H1 (cell line): ENCODE results near the gene ZBED4. TPM values are rescaled to one million over a fixed set of nuclear protein-coding genes. Genes with fewer than 3 reads are reported as not detected.

Experiments
- CTCF ChIA-PET: fragments of 300-600 bp; sonication (Branson Sonifier 250); formaldehyde crosslinking; loops from one replicate; lab custom pipeline; 2021; ENCODE audit not compliant: partially characterized antibody; lab: Charles Lee
- POLR2A ChIA-PET: fragments of 300-600 bp; sonication (Branson Sonifier 250); formaldehyde crosslinking; loops from one replicate; lab custom pipeline; 2021; ENCODE audit warnings: inconsistent platforms; ENCODE audit not compliant: partially characterized antibody; lab: Charles Lee
- DNase-seq, 2 experiments: peaks; one replicate each; pipeline versions ENCODE4 v3.0.0 to v3.0.0-alpha.2; 2010 to 2022; ENCODE audit warnings: low spot score in 2 of 2, low read depth in 1 of 2, mixed read lengths in 1 of 2
- FAIRE-seq: peaks from 2 replicates; lab custom pipeline; 2011; peaks lifted over from hg19 to GRCh38; lab: Jason Lieb, UNC
- H2AFZ ChIP-seq: 2 replicates; pipeline ENCODE4 v1.8.1; 2012; ENCODE audit warnings: low read length, inconsistent platforms
- H2AK5ac ChIP-seq: 2 replicates; pipeline ENCODE4 v1.6.1; 2013; ENCODE audit warnings: low read depth, low read length
- H2BK120ac ChIP-seq: replicated peaks from 2 replicates; pipeline ENCODE3; 2013; ENCODE audit warnings: low read depth, low read length, inconsistent platforms
- H2BK12ac ChIP-seq: 2 replicates; pipeline ENCODE4 v1.6.1; 2013; ENCODE audit warnings: low read depth, low read length
- H2BK15ac ChIP-seq: 2 replicates; pipeline ENCODE4 v1.6.1; 2013; ENCODE audit warnings: low read length
- H2BK20ac ChIP-seq: 2 replicates; pipeline ENCODE4 v1.6.1; 2013; ENCODE audit warnings: low read length
- H2BK5ac ChIP-seq: 2 replicates; pipeline ENCODE4 v1.6.1; 2013; ENCODE audit warnings: low read depth, low read length
- H3K14ac ChIP-seq: 2 replicates; pipeline ENCODE4 v1.6.1; 2013; ENCODE audit warnings: inconsistent platforms; ENCODE audit not compliant: insufficient read length
- H3K18ac ChIP-seq: 2 replicates; pipeline ENCODE4 v1.6.1; 2013; ENCODE audit warnings: low read length; ENCODE audit errors: extremely low read depth
- H3K23ac ChIP-seq: 2 replicates; pipeline ENCODE4 v1.6.1; 2013; ENCODE audit warnings: inconsistent platforms; ENCODE audit not compliant: insufficient read length
- H3K23me2 ChIP-seq: 2 replicates; pipeline ENCODE4 v1.6.1; 2013; ENCODE audit warnings: low read depth, low read length
- H3K27ac ChIP-seq: 2 replicates; pipeline ENCODE4 v1.6.1; 2011; ENCODE audit warnings: low read depth, low read length, inconsistent platforms
- H3K27me3 ChIP-seq, 4 experiments: replicated peaks in 1 of 4; 1 replicate in 1 of 4; 2 replicates in 3 of 4; pipeline versions ENCODE4 v1.6.1 to v1.8.1; 2011 to 2013; ENCODE audit warnings: low read length in 3 of 4, mild to moderate bottlenecking in 3 of 4, inconsistent platforms in 2 of 4, mixed read lengths in 2 of 4, moderate library complexity in 1 of 4; ENCODE audit not compliant: control insufficient read depth in 3 of 4, insufficient read depth in 3 of 4; ENCODE audit errors: extremely low read depth in 1 of 4
- H3K36me3 ChIP-seq, 4 experiments: 2 replicates each; pipeline versions ENCODE4 v1.6.1 to v1.8.1; 2011 to 2013; ENCODE audit warnings: mild to moderate bottlenecking in 4 of 4, low read length in 3 of 4, moderate library complexity in 2 of 4, control low read depth in 1 of 4, inconsistent platforms in 1 of 4; ENCODE audit not compliant: insufficient read depth in 4 of 4, control insufficient read depth in 2 of 4
- H3K4ac ChIP-seq: replicated peaks from 2 replicates; pipeline ENCODE3; 2013; ENCODE audit warnings: low read length, low read depth, mixed read lengths, inconsistent platforms; ENCODE audit not compliant: insufficient read length
- H3K4me1 ChIP-seq, 4 experiments: replicated peaks in 1 of 4; 1 replicate in 1 of 4; 2 replicates in 3 of 4; pipeline versions ENCODE4 v1.6.1 to v1.8.1; 2011 to 2013; ENCODE audit warnings: low read length in 3 of 4, inconsistent platforms in 2 of 4, mixed read lengths in 1 of 4; ENCODE audit not compliant: insufficient read depth in 4 of 4, control insufficient read depth in 3 of 4
- H3K4me2 ChIP-seq, 2 experiments: 2 replicates each; pipeline versions ENCODE4 v1.6.1 to v1.8.1; 2011 to 2013; ENCODE audit warnings: low read depth in 2 of 2, low read length in 2 of 2, control low read depth in 1 of 2, inconsistent platforms in 1 of 2, mild to moderate bottlenecking in 1 of 2; ENCODE audit not compliant: insufficient read depth in 1 of 2
- H3K4me3 ChIP-seq, 4 experiments: fragments of 200-600, 300-600 bp in 1 of 4; sonication (generic), shearing (Covaris generic), sonication (Bioruptor Twin) in 1 of 4; 2 replicates each; pipeline versions ENCODE4 v1.5.1 to v1.8.1; 2011 to 2016; ENCODE audit warnings: low read length in 4 of 4, low read depth in 3 of 4, control low read depth in 2 of 4, inconsistent platforms in 2 of 4, mild to moderate bottlenecking in 2 of 4, mixed read lengths in 1 of 4, moderate library complexity in 1 of 4; ENCODE audit not compliant: insufficient read depth in 2 of 4; ENCODE audit errors: extremely low read depth in 1 of 4
- H3K56ac ChIP-seq: replicated peaks from 2 replicates; pipeline ENCODE3; 2013; ENCODE audit warnings: low read depth, mild to moderate bottlenecking, mixed read lengths, low read length, inconsistent platforms; ENCODE audit not compliant: insufficient read length
- H3K79me1 ChIP-seq: 2 replicates; pipeline ENCODE4 v1.6.1; 2013; ENCODE audit warnings: low read depth, low read length, control low read depth
- H3K79me2 ChIP-seq, 2 experiments: 2 replicates each; pipeline versions ENCODE4 v1.6.1 to v1.8.1; 2012 to 2013; ENCODE audit warnings: low read length in 2 of 2, mild to moderate bottlenecking in 2 of 2, inconsistent platforms in 1 of 2; ENCODE audit not compliant: insufficient read depth in 2 of 2, control insufficient read depth in 1 of 2
- H3K9ac ChIP-seq, 4 experiments: replicated peaks in 1 of 4; 1 replicate in 1 of 4; 2 replicates in 3 of 4; pipeline versions ENCODE4 v1.6.1 to v1.8.1; 2011 to 2013; ENCODE audit warnings: low read depth in 3 of 4, low read length in 3 of 4, control low read depth in 2 of 4, mild to moderate bottlenecking in 2 of 4, moderate library complexity in 2 of 4, inconsistent platforms in 1 of 4; ENCODE audit errors: extremely low read depth in 1 of 4
- H3K9me3 ChIP-seq, 2 experiments: 2 replicates each; pipeline versions ENCODE4 v1.6.1 to v1.8.1; 2012 to 2013; ENCODE audit warnings: mild to moderate bottlenecking in 2 of 2, moderate library complexity in 2 of 2, control low read depth in 1 of 2, inconsistent platforms in 1 of 2, low read depth in 1 of 2, low read length in 1 of 2, mixed read lengths in 1 of 2; ENCODE audit not compliant: insufficient read depth in 2 of 2
- H4K20me1 ChIP-seq, 2 experiments: replicated peaks in 1 of 2; 2 replicates each; pipeline versions ENCODE3 to v1.8.1; 2011 to 2013; ENCODE audit warnings: inconsistent platforms in 2 of 2, low read length in 2 of 2, mild to moderate bottlenecking in 1 of 2; ENCODE audit not compliant: insufficient read depth in 2 of 2, control insufficient read depth in 1 of 2
- H4K5ac ChIP-seq: 2 replicates; pipeline ENCODE4 v1.6.1; 2013; ENCODE audit warnings: low read length, low read depth, mixed read lengths, inconsistent platforms; ENCODE audit not compliant: insufficient read length
- H4K8ac ChIP-seq: 2 replicates; pipeline ENCODE4 v1.8.0; 2013; ENCODE audit warnings: mild to moderate bottlenecking, moderate library complexity, low read length, inconsistent platforms; ENCODE audit not compliant: insufficient read depth; ENCODE audit errors: extremely low read depth
- H4K91ac ChIP-seq: replicated peaks from 2 replicates; pipeline ENCODE3; 2013; ENCODE audit warnings: low read length, mixed read lengths, inconsistent platforms; ENCODE audit not compliant: insufficient read length
- BCL11A ChIP-seq, 2 experiments: IDR thresholded peaks; one replicate each; pipeline ENCODE4 v1.6.1; 2011; ENCODE audit warnings: low read depth in 2 of 2, low read length in 2 of 2, mild to moderate bottlenecking in 2 of 2
- CBX5 ChIP-seq: fragments of 300-800, 300-1000 bp; sonication (generic); IDR thresholded peaks from 2 replicates; pipeline ENCODE4 v1.7.1; 2016; ENCODE audit warnings: antibody characterized with exemption, low read length, low read depth
- CREB1 ChIP-seq: IDR thresholded peaks from 2 replicates; pipeline ENCODE4 v1.6.1; 2012; ENCODE audit warnings: inconsistent platforms
- GABPA ChIP-seq: IDR thresholded peaks from 2 replicates; pipeline ENCODE4 v1.6.1; 2011; ENCODE audit warnings: mild to moderate bottlenecking, low read length, moderate library complexity, borderline replicate concordance; ENCODE audit not compliant: insufficient read depth
- GTF2F1 ChIP-seq: IDR thresholded peaks from 2 replicates; pipeline ENCODE4 v1.6.1; 2012; ENCODE audit warnings: low read depth, low read length, improper control_type of control experiment, borderline replicate concordance
- HDAC6 ChIP-seq: IDR thresholded peaks from one replicate; pipeline ENCODE4 v1.7.1; 2012; ENCODE audit warnings: low read depth, mild to moderate bottlenecking, inconsistent platforms, low read length, moderate library complexity
- JUND ChIP-seq: IDR thresholded peaks from 2 replicates; pipeline ENCODE4 v1.6.1; 2011; ENCODE audit warnings: mild to moderate bottlenecking, improper control_type of control experiment, low read length
- KDM5A ChIP-seq: fragments of 200-600 bp; IDR thresholded peaks from 2 replicates; pipeline ENCODE4 v1.7.1; 2012; ENCODE audit warnings: mild to moderate bottlenecking, low read length, inconsistent platforms, mixed read lengths
- MAX ChIP-seq: IDR thresholded peaks from 2 replicates; pipeline ENCODE4 v1.6.1; 2012; ENCODE audit warnings: inconsistent platforms
- RAD21 ChIP-seq, 2 experiments: IDR thresholded peaks in 1 of 2; conservative IDR thresholded peaks in 1 of 2; 2 replicates each; pipeline ENCODE4 v1.6.1; 2011; ENCODE audit warnings: low read depth in 2 of 2, low read length in 2 of 2, improper control_type of control experiment in 1 of 2, inconsistent platforms in 1 of 2, mild to moderate bottlenecking in 1 of 2, moderate library complexity in 1 of 2
- SP1 ChIP-seq: IDR thresholded peaks from 2 replicates; pipeline ENCODE4 v1.6.1; 2011; ENCODE audit warnings: low read depth, low read length
- TBP ChIP-seq: IDR thresholded peaks from 2 replicates; pipeline ENCODE4 v1.6.1; 2011; ENCODE audit warnings: low read depth, low read length, improper control_type of control experiment
- TCF12 ChIP-seq: IDR thresholded peaks from 2 replicates; pipeline ENCODE4 v1.6.1; 2011; ENCODE audit warnings: low read depth, mild to moderate bottlenecking, low read length
- WGBS, 2 experiments: shearing (Covaris generic) in 1 of 2; methylation state at CpG; one replicate each; pipeline versions ENCODE4 v1.1.6 to v1.1.7; 2013 to 2015; ENCODE audit warnings: low lambda C conversion rate in 2 of 2, mixed read lengths in 2 of 2, inconsistent platforms in 1 of 2, low coverage in 1 of 2, missing lambda C conversion rate in 1 of 2; ENCODE audit not compliant: insufficient replicate concordance in 2 of 2, insufficient coverage in 1 of 2, insufficient read length in 1 of 2; ENCODE audit errors: extremely low coverage in 1 of 2, missing lambda C conversion rate in 1 of 2; 5-methylcytosine and 5-hydroxymethylcytosine counted together
- polyA plus RNA-seq, 7 experiments: library from polyadenylated mRNA; depleted of rRNA in 3 of 7; stranded (reverse) in 5 of 7; unstranded in 2 of 7; fragments of >200 nt in 5 of 7; fragments of 200-250 nt in 2 of 7; gene quantifications; 1 replicate in 5 of 7; 2 replicates in 1 of 7; 4 replicates in 1 of 7; pipeline versions ENCODE4 v1.2.1 to v1.2.3, GENCODE V29; 2011 to 2013; ENCODE audit warnings: missing spikeins in 2 of 7, mixed read lengths in 2 of 7
- total RNA-seq: library from RNA; stranded (reverse); fragmentation: NEBNext Ultra II Directional; extraction: Animal tissue kit (Norgen Biotek cat#: 25700); gene quantifications from 2 replicates; pipeline ENCODE4 v1.2.1, GENCODE V29; 2021

Gene ZBED4
- total and polyA plus RNA-seq, 2 of the 8 experiments (the other 6 are each of a cell fraction or from before 2014, with no cell fraction given): 11.0 to 28.3 TPM

- Histone ChIP-seq H3K4me3 (no peak overlapping the region), H2BK15ac (no peak overlapping the region), H3K4me1 (no peaks in the 10 kb centered on the region; a peak in 1 of 7 replicates), H3K27ac (no peak overlapping the region; the same call in 1 of the 2 replicates), H3K4ac (no peak overlapping the region), H3K9me3 (no peaks in the 10 kb centered on the region), H2BK5ac (no peak overlapping the region), H2AFZ (no peak overlapping the region), H2BK12ac (no peak overlapping the region), H4K20me1 (peaks cover 26 to 36% of the 10 kb centered on the region in 2 experiments), H2AK5ac (no peak overlapping the region), H2BK120ac (no peak overlapping the region), H4K8ac (no peak overlapping the region), H3K4me2 (no peak overlapping the region), H3K36me3 (peaks cover 0 to 14% (median 3%) of the 10 kb centered on the region in 4 experiments; a peak in 4 of 8 replicates), H3K79me2 (peaks cover 20 to 95% of the 10 kb centered on the region in 2 experiments), H4K5ac (no peak overlapping the region), H3K14ac (no peak overlapping the region), H3K23me2 (no peaks in the 10 kb centered on the region), H2BK20ac (no peak overlapping the region), H4K91ac (no peak overlapping the region), H3K18ac (no peak overlapping the region), H3K79me1 (peaks cover 16% of the 10 kb centered on the region), H3K23ac (no peak overlapping the region), H3K56ac (no peak overlapping the region), H3K27me3 (no peaks in the 10 kb centered on the region), H3K9ac (no peak overlapping the region)
- CTCF ChIA-PET: interaction anchor here (0.7 kb wide), 1 partner anchor 17 kb away, joined by 4 read pairs; no protein-coding TSS in a partner anchor
- POLR2A ChIA-PET: no interaction called here
- FAIRE-seq (no peak), DNase-seq (no peak)
- 93% methylated on average over 8 of the region's 8 CpGs; no CpG with 5 or more reads in 1 of the 2 experiments for WGBS, 2 experiments
- no peak for TF ChIP-seq KDM5A
- no peak for TF ChIP-seq GABPA
- TF ChIP-seq TBP: no peak
- no peak for TF ChIP-seq BCL11A (IDR thresholded peaks at IDR 0.05; ENCODE audit: low read depth in 2 of 2, low read length in 2 of 2)
- TF ChIP-seq GTF2F1: no peak
- no peak for TF ChIP-seq TCF12
- no peak for TF ChIP-seq CREB1
- no peak for TF ChIP-seq RAD21 (IDR thresholded peaks at IDR 0.05 in 1 of 2, conservative IDR thresholded peaks at IDR 0.05 in 1 of 2; ENCODE audit: low read depth in 2 of 2, low read length in 2 of 2)
- no peak for TF ChIP-seq HDAC6
- TF ChIP-seq CBX5: no peak
- no peak for TF ChIP-seq MAX
- TF ChIP-seq JUND: no peak
- no peak for TF ChIP-seq SP1
Observed at GRCh38 chr22:49807129-49807528, 46.5 kb upstream of the ZBED4 start.
